Right lobe of liver (tissue), 6 donors: ENCODE results near the gene ZNF280A. TPM values are rescaled to one million over a fixed set of nuclear protein-coding genes. Genes with fewer than 3 reads are reported as not detected.

Experiments
- ATAC-seq, 4 donors: fragments of 200-7000 bp; cut with Tn5 transposase; one replicate each; pipeline ENCODE4 v1.9.1; 2020; ENCODE audit warnings: mild to moderate bottlenecking in 4 of 4, moderate library complexity in 4 of 4
- DNase-seq, 3 donors: peaks; one replicate each; pipeline ENCODE4 v3.0.0-alpha.2; 2020
- H3K27ac ChIP-seq, 3 donors: fragments of 200-600 bp; one replicate each; pipeline ENCODE4 v1.8.0; 2022
- H3K27me3 ChIP-seq, 2 donors: fragments of 200-600 bp; one replicate each; pipeline ENCODE4 v1.8.0; 2022
- H3K36me3 ChIP-seq, 4 donors: fragments of 200-600 bp; sonication (generic) in 1 of 4; one replicate each; pipeline versions ENCODE4 v1.5.1 to v1.8.0; 2017 to 2022; ENCODE audit warnings: control low read depth in 1 of 4
- H3K4me1 ChIP-seq, 4 donors: fragments of 200-600 bp; sonication (generic) in 1 of 4; one replicate each; pipeline versions ENCODE4 v1.5.1 to v1.8.0; 2017 to 2022; ENCODE audit warnings: control low read depth in 1 of 4
- H3K4me3 ChIP-seq, 3 donors: fragments of 200-600 bp; one replicate each; pipeline ENCODE4 v1.8.0; 2022
- H3K9me3 ChIP-seq, 4 donors: fragments of 200-600 bp; sonication (generic) in 1 of 4; one replicate each; pipeline versions ENCODE4 v1.5.1 to v1.8.0; 2017 to 2022; ENCODE audit warnings: control low read depth in 1 of 4
- CTCF ChIP-seq, 4 donors: fragments of 200-600 bp in 3 of 4; fragments of 450-650 bp in 1 of 4; IDR thresholded peaks; one replicate each; pipeline versions ENCODE4 v1.5.1 to v1.8.0; 2016 to 2022; ENCODE audit warnings: antibody characterized with exemption in 4 of 4, mild to moderate bottlenecking in 2 of 4
- POLR2A ChIP-seq: fragments of 450-650 bp; IDR thresholded peaks from one replicate; pipeline ENCODE4 v1.6.1; 2017; ENCODE audit warnings: antibody characterized with exemption, mild to moderate bottlenecking
- WGBS: methylation state at CpG from one replicate; pipeline ENCODE4 v1.1.6; 2018; ENCODE audit warnings: low coverage, low lambda C conversion rate; ENCODE audit not compliant: insufficient coverage; ENCODE audit errors: missing lambda C conversion rate; 5-methylcytosine and 5-hydroxymethylcytosine counted together
- intact Hi-C, 2 donors: fragments of 100-400 bp; cut with DNase I; formaldehyde crosslinking; loops; one replicate each; pipeline versions ENCODE4 v1.11.2 to v1.14.1; 2022
- total RNA-seq, 6 experiments: library from RNA; depleted of rRNA in 2 of 6; stranded (reverse); fragments of >200 nt in 2 of 6; fragmentation: NEBNext Ultra II Directional in 3 of 6; extraction: Animal tissue kit (Norgen Biotek cat#: 25700) in 3 of 6; gene quantifications; one replicate each; pipeline versions ENCODE4 v1.1.0 to v1.2.4, GENCODE V29; 2016 to 2023
- donor health status: DM: no; HTN: yes; CAD: no.
- donor health status: DM: no; HTN: no; CAD: no.
- donor health status: DM: no; HTN: no; CAD: no.
- donor health status: DM: no; HTN: yes; CAD: no.
- donor health status: DM: no; HTN: yes; CAD: no.

Gene ZNF280A
- total RNA-seq, 6 experiments from 2014 or later: not detected

GRCh38 chr22:22465094-22465602, 54.9 kb downstream of the ZNF280A start:
- ATAC-seq (no peak), DNase-seq (no peak)
- Histone ChIP-seq H3K4me1 (no peaks in the 10 kb centered on the region), H3K27me3 (no peaks in the 10 kb centered on the region), H3K9me3 (no peaks in the 10 kb centered on the region), H3K27ac (no peak overlapping the region), H3K36me3 (no peaks in the 10 kb centered on the region), H3K4me3 (no peak overlapping the region)
- intact Hi-C loops: no loop called here
- no peak for TF ChIP-seq CTCF (IDR thresholded peaks at IDR 0.05)
- no peak for TF ChIP-seq POLR2A
- 61% methylated on average over 5 of the region's 7 CpGs for WGBS

- H3K27ac ChIP-seq: no peak overlapping the region
- no peak overlapping the region for H3K4me3 ChIP-seq
- H3K36me3 ChIP-seq: no peaks in the 10 kb centered on the region
- H3K27me3 ChIP-seq: no peaks in the 10 kb centered on the region
- ATAC-seq: no peak
- no peaks in the 10 kb centered on the region for H3K9me3 ChIP-seq
- no peak for DNase-seq
- WGBS: 58% methylated on average over 11 of the region's 11 CpGs
- TF ChIP-seq CTCF (IDR thresholded peaks at IDR 0.05) (no peak), POLR2A (no peak)
- intact Hi-C loops: no loop called here
- H3K4me1 ChIP-seq: no peaks in the 10 kb centered on the region
Measured at GRCh38 chr22:22464541-22465054, 55.5 kb downstream of the ZNF280A start.

- Histone ChIP-seq H3K4me1 (no peaks in the 10 kb centered on the region), H3K4me3 (no peak overlapping the region), H3K27ac (no peak overlapping the region), H3K36me3 (no peaks in the 10 kb centered on the region), H3K9me3 (no peaks in the 10 kb centered on the region), H3K27me3 (no peaks in the 10 kb centered on the region)
- intact Hi-C loops: no loop called here
- WGBS: 21% methylated on average over 18 of the region's 18 CpGs
- TF ChIP-seq CTCF (IDR thresholded peaks at IDR 0.05): peak; percentile 70 to 78 (median 73)
- no peak for TF ChIP-seq POLR2A
- ATAC-seq (peak; percentile 61 to 67 (median 66)), DNase-seq (peak in 1 of 3 donors; percentile 52)
Measured at GRCh38 chr22:22463855-22464540, 56.1 kb downstream of the ZNF280A start.

Other genes with a start within 250 kb of the ZNF280A start
- gene ZNF280B, start 11.5 kb downstream of the ZNF280A start, total RNA-seq: under 1 TPM in 4 of 6 experiments, not detected in 2; 0.06 to 0.31 (median 0.10) TPM
- not detected for gene PRAME, start 39.0 kb upstream of the ZNF280A start, total RNA-seq
- not detected for gene GGTLC2, start 124.3 kb upstream of the ZNF280A start, total RNA-seq